NB4 (cell line): ENCODE results near the gene SYNC.

Source experiments
- CTCF ChIP-seq: IDR thresholded peaks from one replicate; pipeline ENCODE4 v1.5.1; 2012; ENCODE audit warnings: low read depth, low read length
- MAX ChIP-seq: IDR thresholded peaks from 2 replicates; pipeline ENCODE4 v1.6.1; 2011; ENCODE audit warnings: low read depth, low read length
- POLR2A ChIP-seq: IDR thresholded peaks from 2 replicates; pipeline ENCODE4 v1.6.1; 2011; ENCODE audit warnings: mild to moderate bottlenecking; ENCODE audit not compliant: insufficient read length; ENCODE audit errors: extremely low read depth

GRCh38 chr1:32728413-32729077, 26.0 kb upstream of the SYNC start:
- TF ChIP-seq CTCF (no peak), POLR2A (no peak), MAX (no peak)
